ENCODE data around the gene FRG2C.
"Not testable (repeated sequence)": the region's sequence is repeated elsewhere in the genome, so short reads cannot be mapped to it uniquely, and the experiment has no call there.

FRG2C gene

DNA sequence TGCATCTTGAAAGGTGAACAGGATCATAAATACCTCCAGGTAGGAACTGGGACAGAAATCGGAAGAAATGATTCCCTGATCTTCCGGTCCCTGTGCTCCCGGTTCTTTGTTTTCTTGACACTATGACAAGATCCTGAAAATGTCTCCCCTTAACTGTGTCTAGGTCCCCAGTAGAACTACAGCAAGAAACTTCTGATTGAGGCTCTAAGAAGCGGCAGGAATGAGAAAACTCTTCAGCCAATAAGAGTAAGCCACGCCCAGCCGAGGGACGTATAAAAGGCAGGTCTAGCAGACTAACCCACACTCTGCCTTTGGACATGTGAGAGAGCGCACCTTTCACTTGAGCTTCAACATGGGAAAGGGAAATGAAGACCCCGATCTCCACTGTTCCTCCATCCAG lies at the start of gene FRG2C:
Gene FRG2C (plus strand): TSS at position 301 of the 400 bp plus-strand sequence. CDS start 52 bp downstream, at position 353.
- DNase-seq = not testable (repeated sequence)

DNA sequence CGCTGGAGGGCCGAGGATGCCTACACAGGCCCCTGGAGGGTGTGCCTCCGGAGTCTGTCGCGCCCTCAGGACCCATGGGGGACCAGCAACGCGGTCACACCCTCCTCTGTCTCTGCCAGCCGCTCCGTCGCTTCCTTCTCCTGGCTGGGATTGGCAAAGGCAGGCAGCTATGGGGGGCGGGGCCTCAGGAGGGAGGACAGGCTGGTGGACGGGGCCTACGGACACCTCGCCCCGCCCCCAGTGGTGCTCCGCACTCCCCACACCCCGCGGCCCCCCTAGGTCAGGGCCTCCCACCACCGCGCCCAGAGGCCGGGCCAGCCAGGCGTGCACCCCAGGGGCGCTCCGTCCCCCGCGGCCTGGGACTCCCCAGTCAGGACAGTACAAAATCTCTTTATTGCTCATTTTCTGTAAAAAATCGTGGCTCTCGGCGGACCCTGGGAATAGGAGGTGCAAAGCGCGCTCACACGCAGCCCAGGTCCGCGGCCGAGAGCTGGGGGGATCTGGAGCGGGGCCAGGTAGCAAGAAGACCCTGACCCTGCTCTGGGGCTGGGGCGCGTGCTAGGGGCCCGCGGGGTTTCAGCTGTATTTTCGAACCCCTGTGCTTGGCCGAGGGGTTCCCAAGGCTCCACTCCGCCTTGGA lies 45.3 kb upstream of the FRG2C start:
- peak; percentile 14 for DNase-seq

DNA sequence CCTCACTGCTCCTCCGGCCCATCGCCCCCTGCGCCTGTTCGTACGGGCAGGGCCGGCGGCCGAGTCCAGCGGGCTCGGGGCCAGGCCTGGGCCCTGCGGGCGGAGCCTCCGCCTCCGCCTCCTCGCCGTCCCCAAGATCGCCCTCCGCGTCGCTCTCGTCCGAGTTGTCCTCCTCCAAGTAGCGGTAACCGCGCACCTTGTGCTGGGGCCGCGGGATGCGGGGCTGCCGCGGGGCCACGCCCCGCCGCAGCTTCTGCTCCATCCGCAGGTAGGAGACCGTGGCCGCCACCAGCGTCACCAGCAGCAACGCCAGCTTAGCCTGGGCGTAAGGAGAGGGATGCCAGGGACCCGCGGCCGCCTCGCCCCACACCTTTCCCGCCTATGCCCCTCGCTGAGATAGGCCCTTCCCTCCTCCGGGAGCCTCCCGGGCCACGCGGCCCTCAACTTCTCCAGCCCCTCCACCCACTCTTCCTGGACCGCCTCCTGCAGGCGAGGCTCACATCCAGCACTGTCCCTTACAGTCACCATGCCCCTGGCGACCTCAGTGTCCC lies 44.6 kb upstream of the FRG2C start:
- DNase-seq = not testable (repeated sequence)

DNA sequence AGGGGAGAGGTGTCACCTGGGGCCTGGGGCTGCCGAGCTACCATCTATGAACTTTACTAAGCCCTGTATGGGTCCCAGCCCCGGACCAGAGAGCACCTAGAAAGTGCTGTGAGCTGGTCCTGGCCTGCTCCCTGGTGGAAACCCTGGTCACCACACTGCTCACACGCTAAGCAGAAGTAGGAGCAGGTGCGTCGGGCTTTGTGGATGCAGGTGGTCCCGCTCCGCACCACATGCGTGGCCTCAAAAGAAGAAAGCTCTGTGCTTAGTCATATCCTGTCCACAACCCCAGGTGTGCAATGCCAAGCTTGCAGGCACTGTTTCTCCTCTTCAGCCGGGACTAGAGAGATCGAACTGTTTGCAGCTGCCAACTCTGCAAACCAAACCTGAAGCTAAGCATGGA lies 42.4 kb upstream of the FRG2C start:
- not testable (repeated sequence) for DNase-seq

DNA sequence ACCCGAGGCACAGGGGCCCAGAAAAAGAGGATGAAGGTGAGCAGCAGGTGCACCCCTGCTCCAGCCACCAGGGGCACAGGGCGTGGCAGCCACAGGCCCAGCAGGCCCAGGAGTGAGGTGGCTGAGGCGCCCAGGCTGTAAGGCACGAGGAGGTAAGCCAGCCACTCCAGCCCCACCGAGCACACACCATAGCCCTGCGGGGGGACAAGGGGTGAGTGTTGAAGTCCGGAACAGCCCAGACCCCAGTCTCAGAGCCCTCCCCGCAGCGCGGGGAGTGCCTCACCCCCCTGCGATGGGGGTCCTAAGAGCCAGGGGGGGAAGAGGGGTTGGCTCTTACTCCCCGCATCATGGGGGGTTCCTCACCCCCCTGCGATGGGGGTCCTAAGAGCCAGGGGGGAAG lies 40.5 kb upstream of the FRG2C start:
- DNase-seq = not testable (repeated sequence)

DNA sequence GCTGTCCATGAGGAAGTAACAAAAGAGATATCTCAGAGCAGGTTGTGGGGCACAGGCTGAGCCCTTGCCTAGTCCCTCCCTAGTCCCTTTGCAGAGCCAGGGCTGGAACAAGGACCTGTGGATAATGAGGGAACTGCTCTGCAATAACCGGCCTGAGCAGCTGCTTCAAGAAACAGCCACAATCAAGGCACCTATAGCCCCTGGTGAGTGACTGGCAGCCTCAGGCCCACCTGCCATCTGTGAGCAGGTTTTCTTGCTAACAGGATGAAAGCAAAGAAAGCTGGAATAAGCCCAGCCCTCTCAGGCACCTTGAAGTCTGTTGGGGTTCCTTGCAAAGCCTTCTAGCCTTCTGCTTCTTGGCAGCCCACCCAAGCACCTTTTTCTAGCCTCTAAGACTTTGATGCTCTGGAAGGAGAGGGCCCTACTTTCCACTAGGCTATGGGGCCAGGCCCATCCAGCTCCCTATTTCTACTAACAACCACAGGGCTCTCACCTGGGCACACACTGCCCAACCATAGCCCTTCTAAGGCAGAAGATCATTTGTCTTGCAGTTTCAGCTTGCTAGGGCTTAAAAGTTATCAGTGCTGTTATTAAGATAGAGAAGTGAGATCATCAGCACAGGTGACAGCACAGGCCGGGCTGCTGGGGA lies 33.1 kb upstream of the FRG2C start:
- DNase-seq = not testable (repeated sequence)

DNA sequence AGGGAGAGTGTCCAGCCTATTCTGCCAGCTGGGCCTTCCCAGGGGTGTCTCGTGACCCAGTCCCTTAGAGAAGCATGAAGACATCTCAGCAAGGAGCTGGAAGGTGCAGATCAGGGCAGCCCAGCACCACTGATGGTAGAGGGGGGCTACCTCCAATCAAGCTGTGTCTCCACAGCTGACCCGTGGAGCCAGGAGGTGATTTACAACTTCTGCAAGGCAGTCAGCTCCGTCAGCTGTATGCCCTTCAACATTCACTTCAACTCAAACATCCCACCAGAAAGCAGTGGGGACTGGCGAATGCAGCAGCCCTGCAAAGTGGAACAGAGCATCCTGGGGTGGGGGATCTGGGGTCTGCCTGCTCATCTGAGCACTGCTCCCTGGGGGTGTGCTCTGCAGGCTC lies 32.6 kb upstream of the FRG2C start:
- no peak for DNase-seq

DNA sequence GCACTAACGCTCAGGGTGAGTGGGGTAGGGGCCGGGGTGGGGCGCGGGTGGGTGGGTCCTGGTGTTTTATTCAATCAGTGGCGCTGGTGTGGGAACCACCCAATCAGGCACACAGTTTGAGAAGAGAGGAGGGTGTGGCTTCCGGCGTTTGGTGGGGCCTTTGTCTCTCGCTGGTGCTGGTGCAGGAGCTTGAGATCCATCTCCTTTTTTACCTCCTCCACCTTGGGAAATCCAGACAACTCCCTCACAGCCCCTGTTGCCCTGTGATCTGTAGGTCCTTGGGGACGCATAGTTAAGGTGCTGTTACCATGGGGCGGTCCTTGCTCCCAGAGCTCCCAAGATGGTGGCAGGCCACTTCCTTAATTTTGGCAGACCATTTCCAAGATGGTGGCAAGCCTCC lies 25.2 kb upstream of the FRG2C start:
- not testable (repeated sequence) for DNase-seq

DNA sequence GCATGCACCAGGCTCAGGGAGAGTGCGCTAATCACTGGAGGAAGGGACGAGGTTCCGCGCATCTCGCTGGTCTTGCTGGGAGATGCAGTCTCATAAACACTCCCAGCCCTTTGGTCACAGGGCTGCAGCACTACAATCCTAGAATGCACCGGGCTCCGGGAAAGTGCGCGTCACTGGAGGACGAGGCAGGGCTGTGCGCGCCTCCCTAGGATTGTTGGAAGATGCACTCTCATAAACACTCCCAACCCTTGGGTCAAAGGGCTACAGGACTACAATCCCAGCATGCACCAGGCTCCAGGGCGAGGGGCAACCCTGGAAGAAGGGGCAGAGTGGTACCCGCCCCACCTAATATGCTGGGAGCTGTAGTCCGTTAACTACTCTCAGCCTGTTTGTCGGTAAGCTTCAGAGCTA lies 23.0 kb upstream of the FRG2C start:
- DNase-seq = peak; percentile 79

DNA sequence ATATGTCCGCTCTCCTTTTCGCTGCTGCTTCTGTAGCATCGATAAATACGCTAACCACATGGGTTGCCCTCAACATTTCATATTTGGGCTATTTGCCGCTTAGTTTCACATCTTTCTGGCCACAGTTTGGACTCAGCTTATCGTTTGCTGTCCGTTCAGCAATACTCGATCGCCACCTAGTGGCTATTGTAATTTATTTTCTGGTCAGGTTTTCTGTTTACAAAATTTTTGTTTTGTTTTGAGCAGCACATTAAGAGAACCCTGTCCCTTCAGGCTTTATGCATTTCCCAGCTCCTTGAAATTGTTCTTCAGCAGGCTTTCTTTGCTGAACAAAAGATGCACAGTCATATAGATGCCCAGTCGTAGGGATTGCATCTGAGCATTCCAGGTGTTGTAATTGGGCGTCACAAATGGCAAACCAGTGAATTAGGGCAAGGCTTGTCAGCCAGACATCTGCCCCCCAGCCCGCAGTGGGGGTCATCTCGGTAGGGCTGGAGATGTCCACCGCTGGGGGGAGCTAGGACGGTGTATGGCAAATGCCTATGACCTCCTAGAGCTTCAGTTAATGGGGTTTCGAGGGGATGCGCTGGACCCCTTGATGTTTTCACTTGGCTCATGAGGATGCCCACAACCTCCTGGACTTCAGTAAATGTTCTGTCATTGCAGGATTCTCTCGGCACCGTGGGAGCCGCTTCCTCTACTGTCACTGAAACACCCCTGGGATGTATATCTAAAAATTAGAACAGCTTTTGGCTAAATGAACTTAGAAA lies 20.9 kb upstream of the FRG2C start:
- peak; percentile 48 for DNase-seq

DNA sequence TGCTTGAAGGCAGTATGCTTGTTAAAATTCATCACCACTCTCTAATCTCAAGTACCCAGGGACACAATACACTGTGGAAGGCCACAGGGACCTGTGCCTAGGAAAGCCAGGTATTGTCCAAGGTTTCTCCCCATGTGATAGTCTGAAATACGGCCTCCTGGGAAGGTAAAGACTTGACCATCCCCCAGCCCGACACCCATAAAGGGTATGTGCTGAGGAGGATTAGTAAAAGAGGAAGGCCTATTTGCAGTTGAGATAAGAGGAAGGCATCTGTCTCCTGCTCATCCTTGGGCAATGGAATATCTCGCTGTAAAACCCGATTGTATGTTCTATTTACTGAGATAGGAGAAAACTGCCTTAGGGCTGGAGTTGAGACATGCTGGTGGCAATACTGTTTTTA lies 18.6 kb upstream of the FRG2C start:
- not testable (repeated sequence) for DNase-seq

DNA sequence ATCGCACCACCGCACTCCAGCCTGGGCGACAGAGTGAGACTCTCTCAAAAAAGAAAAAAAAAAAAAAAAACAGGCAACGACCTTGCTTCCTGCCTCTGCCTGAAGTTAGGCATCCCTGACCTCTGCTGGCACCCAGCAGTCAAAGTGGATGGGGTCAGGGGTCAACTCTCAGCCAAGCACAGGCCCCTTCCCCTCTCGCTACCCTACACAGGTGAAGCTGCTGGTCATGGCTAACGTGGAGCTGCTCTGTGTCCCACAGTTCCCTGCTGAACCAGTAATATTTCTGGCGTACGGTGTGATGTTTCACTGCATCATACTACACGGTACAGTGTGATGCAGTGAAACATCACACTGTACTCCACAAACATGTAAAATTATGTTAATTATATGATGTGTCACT lies 13.9 kb upstream of the FRG2C start:
- no peak for DNase-seq

DNA sequence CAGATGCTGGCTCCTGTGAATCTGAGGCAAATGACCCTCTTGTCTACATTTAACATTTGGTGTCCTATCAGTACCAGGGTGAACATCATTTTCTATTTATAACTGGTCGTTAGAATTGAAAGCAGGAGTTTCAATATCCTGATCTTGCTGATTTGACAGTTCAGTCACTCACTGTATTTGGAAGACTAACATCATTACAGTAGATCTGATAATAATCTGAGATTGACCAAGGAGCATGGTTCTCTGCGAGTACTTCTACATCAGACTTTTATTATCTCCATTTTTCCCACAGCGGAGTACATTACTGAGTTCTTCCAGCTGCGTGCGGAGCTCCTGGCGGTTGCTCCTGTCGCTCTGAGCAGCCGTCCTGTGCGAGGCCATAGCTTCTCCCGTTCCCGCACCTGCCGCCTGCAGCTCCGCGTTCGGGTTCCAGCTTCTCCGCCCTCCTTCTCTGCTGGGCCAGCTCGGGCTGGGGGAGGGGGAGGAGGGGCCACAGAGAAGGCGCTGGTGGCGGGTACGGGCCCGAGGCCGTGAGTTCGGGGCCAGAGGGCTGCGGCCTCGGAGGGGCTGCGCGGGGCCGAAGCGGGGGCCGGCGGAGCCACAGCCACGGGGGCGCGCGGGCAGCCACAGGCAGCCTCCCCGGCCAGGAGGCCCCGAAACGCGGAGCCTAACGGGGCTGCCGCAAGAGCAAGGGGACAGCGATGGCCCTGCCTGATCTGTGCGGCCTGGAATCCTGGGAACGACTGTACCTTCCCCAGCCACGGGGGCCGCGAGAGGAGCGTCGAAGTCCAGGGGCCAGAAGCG lies 8.8 kb upstream of the FRG2C start:
- not testable (repeated sequence) for DNase-seq

DNA sequence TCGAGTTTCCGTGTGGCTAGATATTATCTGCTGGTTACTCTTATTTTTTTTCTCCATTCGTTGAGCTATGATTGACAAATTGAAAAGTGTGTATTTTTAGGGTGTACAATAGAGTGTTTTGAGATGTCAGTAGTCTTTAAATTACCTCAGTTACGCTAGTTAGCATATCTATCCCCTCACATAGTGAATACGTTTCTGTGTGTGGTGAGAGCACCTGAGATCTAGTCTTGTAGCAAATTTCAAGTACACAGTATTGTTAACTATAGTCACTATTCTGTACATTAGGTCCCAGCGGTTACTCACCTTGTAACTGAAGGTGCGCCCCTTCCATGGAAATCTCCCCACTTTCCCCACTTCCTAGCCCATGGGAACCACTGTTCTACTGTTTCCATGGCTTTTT lies 8.2 kb upstream of the FRG2C start:
- not testable (repeated sequence) for DNase-seq

DNA sequence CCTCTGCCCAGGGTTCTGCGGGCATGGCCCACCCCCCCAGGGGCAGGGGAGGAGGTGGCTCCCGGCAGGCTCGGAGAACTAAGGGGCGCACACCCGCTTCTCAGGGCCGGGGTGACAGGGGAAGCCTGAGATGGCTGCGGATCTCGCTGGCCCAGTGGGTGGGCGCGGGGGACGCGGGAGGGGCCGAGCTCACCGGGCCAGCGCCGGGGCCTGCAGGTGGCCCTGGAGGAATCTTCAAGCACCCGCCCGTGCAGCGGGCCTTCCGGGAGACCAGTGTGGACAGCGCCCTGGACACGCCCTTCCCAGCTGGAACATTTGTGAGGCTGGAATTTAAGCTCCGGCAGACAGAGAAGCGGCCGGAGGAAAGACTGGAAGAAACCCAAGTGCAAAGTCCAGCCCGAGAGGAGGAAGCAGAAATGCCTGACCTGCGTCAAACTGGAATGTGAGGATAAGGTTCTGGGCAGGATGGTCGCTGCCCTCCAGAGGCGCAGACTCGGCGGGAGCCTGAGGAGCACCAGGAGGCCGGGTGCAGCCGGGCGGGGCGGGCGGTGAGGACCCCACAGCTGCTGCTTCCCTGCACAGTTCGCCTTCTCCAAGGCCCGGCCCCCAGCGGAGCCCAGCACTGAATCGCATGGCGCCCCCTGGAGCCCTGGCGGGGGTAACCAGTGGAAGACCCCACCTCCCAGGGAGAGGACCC lies 5.6 kb upstream of the FRG2C start:
- DNase-seq = not testable (repeated sequence)

DNA sequence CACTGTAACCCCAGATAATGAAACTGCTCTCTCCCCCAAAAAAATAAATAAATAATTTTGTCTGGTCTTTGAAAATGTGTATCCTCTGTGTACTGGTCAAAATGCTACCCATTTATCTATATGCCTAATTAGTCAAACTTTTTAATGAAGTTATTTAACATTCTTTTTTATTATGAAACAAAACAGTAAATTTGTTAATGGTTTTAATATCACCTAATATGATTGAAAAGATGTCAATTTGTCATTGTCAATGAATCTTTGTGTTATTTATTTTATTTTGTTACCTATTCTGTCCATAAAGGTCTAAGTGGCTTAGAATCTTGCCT lies 5.1 kb upstream of the FRG2C start:
- not testable (repeated sequence) for DNase-seq

DNA sequence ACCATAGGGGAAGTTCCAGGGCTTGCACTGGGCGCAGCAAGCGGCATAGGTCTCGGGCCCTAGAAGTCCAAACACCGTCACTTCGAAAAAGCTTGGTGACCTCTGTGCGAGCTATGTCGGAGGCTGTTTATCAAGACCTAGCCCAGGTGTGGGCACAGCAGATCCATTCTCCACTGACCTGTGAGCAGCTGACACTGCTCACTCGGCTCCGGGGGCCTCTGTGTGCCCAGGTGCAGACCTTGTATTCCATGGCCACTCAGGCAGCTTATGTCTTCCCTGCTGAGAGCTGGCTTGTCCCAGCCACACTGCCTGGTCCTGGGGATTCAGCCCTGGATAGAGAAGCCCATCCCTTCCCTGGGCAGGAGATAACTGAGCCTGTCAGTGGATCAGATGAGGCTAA lies 1.5 kb downstream of the FRG2C start:
- not testable (repeated sequence) for DNase-seq

DNA sequence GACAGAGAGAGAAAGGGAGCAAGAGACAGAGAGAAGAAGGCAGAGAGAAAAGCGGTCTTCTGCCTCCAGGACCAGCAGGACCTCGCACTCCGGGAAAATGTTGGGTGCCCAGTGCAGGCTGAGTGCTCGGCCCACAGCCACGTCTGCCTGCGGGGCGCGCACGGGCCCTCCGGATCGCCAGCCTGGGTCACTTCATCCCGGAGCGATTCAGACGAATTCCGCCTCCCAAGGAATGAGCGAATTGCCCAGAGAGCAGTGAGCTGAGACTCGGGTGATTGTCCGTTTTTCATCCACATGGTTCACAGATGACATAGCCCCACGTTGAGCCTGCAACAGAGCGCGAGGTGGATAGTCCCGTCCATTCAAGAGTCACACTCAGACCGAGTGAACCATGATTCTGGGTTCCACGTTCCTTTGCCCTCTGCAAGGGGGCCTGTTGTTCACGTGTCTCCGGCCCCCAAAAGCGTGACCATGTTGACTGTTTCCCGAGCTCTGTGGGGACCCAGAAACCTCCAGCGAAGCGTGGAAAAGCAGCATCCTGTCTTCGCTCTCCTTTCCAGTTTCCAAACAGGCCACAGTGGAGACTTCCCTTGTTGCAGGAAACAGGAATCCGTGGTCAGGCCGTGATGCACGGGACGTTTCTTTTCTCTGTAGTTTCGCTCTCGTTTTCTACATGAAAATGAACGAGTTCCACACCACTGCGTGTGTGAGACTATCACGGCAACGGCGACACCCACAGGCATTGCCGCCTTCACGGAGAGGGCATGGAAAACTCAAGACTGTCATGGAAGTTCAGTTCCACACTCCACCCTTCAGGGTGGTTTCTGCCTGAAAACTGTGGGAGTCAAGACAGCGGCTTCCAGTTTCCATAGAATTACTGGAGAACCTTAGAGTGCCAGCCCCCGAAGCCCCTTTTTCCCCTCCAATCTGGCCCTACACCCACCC lies 3.9 kb downstream of the FRG2C start:
- DNase-seq = not testable (repeated sequence)

DNA sequence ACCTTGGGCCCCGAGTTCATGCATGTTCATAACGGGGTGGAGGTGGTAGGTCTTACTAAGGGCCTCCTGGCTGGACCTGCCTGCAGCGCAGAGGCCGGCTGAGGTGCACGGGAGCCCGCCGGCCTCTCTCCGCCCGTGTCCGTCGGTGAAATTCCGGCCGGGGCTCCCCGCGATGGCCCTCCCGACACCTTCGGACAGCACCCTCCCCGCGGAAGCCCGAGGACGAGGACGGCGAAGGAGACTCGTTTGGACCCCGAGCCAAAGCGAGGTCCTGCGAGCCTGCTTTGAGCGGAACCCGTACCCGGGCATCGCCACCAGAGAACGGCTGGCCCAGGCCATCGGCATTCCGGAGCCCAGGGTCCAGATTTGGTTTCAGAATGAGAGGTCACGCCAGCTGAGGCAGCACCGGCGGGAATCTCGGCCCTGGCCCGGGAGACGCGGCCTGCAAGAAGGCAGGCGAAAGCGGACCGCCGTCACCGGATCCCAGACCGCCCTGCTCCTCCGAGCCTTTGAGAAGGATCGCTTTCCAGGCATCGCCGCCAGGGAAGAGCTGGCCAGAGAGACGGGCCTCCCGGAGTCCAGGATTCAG lies 4.7 kb downstream of the FRG2C start:
- not testable (repeated sequence) for DNase-seq
